ENCODE data around the gene ZNF799. TPM values are rescaled to one million over a fixed set of nuclear protein-coding genes. Genes with fewer than 3 reads are reported as not detected.

Gene ZNF799
- total RNA-seq (2021), result 4.1 and 5.2 TPM in 2 replicates
- long read RNA-seq, full-length matches to known transcripts, result 36 of 36 reads
- long read RNA-seq, partial matches to known transcripts, result 0 of 36 reads
- long read RNA-seq, other reads (novel, unspliced or antisense), result 0 of 36 reads

- Histone ChIP-seq H2BK5ac (ENCODE audit: insufficient read length, low read length) (no peak within 1 kb of the TSS), H3T11ph (ENCODE audit: low read length) (no peak within 1 kb of the TSS), H3K9ac (ENCODE audit: extremely low read depth, insufficient read length, low read length) (peak within 1 kb of the TSS; percentile 42), H4K20me1 (ENCODE audit: control insufficient read depth, insufficient read depth, insufficient read length) (no peaks in the 10 kb centered on the region), H3K56ac (ENCODE audit: insufficient read length, low read depth, low read length) (no peak within 1 kb of the TSS), H2AFZ (ENCODE audit: low read length) (no peak within 1 kb of the TSS), H4K8ac (replicated peaks; ENCODE audit: insufficient read length, low read depth, low read length) (no peak within 1 kb of the TSS), H3K23ac (ENCODE audit: insufficient read length, low read depth, low read length) (no peak within 1 kb of the TSS), H4K91ac (ENCODE audit: insufficient read length, low read depth, low read length) (no peak within 1 kb of the TSS), H2BK20ac (ENCODE audit: low read depth, low read length, poor library complexity, severe bottlenecking) (no peak within 1 kb of the TSS), H3K79me2 (ENCODE audit: insufficient read depth, low read length) (no peaks in the 10 kb centered on the region), H3K23me2 (ENCODE audit: insufficient read length, low read depth, low read length, poor library complexity, severe bottlenecking) (peaks cover 5% of the 10 kb centered on the region), H2AK5ac (ENCODE audit: insufficient read length, low read length) (no peak within 1 kb of the TSS), H2BK12ac (ENCODE audit: insufficient read length, low read depth, low read length) (no peak within 1 kb of the TSS), H3K27me3 (ENCODE audit: insufficient read depth, low read length) (no peaks in the 10 kb centered on the region), H3K18ac (ENCODE audit: insufficient read length, low read depth, low read length) (no peak within 1 kb of the TSS), H4K5ac (ENCODE audit: insufficient read length, low read depth, low read length) (no peak within 1 kb of the TSS), H3K4me2 (ENCODE audit: insufficient read depth, insufficient read length, low read length) (peak within 1 kb of the TSS; percentile 46), H3K27ac (ENCODE audit: insufficient read length, low read depth, low read length) (no peak within 1 kb of the TSS), H3K79me1 (ENCODE audit: insufficient read depth, low read depth, low read length, poor library complexity, severe bottlenecking) (no peaks in the 10 kb centered on the region), H3K4ac (ENCODE audit: low read depth, low read length) (no peak within 1 kb of the TSS), H2BK15ac (ENCODE audit: low read depth, low read length) (no peak within 1 kb of the TSS), H2BK120ac (ENCODE audit: low read depth, low read length, poor library complexity, severe bottlenecking) (no peak within 1 kb of the TSS), H3K9me3 (ENCODE audit: control insufficient read depth, low read depth, low read length) (no peaks in the 10 kb centered on the region), H3K14ac (ENCODE audit: insufficient read depth, low read length) (no peak within 1 kb of the TSS), H3K4me1 (ENCODE audit: insufficient read depth, low read length) (no peaks in the 10 kb centered on the region)
- peaks cover 4% of the 10 kb centered on the region in 2 experiments; a peak in 3 of 4 replicates for H3K4me1 Mint-ChIP-seq
- TF ChIP-seq CTCF (conservative IDR thresholded peaks at IDR 0.05), result no peak; the same call in 1 of the 3 replicates
- WGBS (ENCODE audit: extremely low coverage, insufficient read length, low lambda C conversion rate), result no CpG with 5 or more reads among the region's 71 CpGs
- 0 out of 7 replicates have a peak within 1 kb of the TSS, but pooled peaks of 1 of the 3 experiments have one; percentile 46 for H3K27ac Mint-ChIP-seq
- H3K36me3 Mint-ChIP-seq (ENCODE audit: insufficient read depth in 1 of 3, low read depth in 3 of 3), result peaks cover 0 to 12% (median 0%) of the 10 kb centered on the region in 3 experiments; a peak in 4 of 7 replicates
- DNase-seq, result peak; percentile 95
- peaks cover 19 to 37% of the 10 kb centered on the region in 2 experiments for H3K9me3 Mint-ChIP-seq
- H3K4me3 Mint-ChIP-seq, result peak within 1 kb of the TSS; percentile 86 to 93
- no peaks in the 10 kb centered on the region; the same call in none of the 2 replicates for H3K27me3 Mint-ChIP-seq (ENCODE audit: low read depth)
These were observed at the start of gene ZNF799 for GRCh38 chr19:12400633-12401502. TSS of gene ZNF799 (minus strand) at chr19:12401271. CDS start at chr19:12401070, 201 bp downstream.

All from H9 (cell line).